Activated naive CD8-positive, alpha-beta T cell treated with anti-CD3 and anti-CD28 coated beads, Interleukin-2, amount 10 ng/mL, durations not matched to agents 7 days and 5 days (primary cell): ENCODE data around the gene FUT8. TPM values are rescaled to one million over a fixed set of nuclear protein-coding genes. Genes with fewer than 3 reads are reported as not detected.

Experiments used
- ATAC-seq: fragments of 150-1000 bp; cut with Tn5 transposase; one replicate; pipeline ENCODE4 v1.10.0; 2021; ENCODE audit warnings: low read depth, moderate library complexity
- POLR2A ChIA-PET: fragments of 350-600 bp; sonication (Branson Sonifier 250); formaldehyde crosslinking; loops from one replicate; lab custom pipeline; 2021; ENCODE audit warnings: antibody characterized with exemption; lab: Charles Lee
- DNase-seq: peaks from one replicate; pipeline ENCODE4 v3.0.0; 2021
- H3K27ac Mint-ChIP-seq: one replicate; pipeline ENCODE4 v1.8.0; 2022; ENCODE audit warnings: mild to moderate bottlenecking, mixed read lengths
- H3K27me3 Mint-ChIP-seq: one replicate; pipeline ENCODE4 v1.8.0; 2022; ENCODE audit warnings: mild to moderate bottlenecking, moderate library complexity, mixed read lengths
- H3K36me3 Mint-ChIP-seq: one replicate; pipeline ENCODE4 v1.8.0; 2021; ENCODE audit warnings: mild to moderate bottlenecking, mixed read lengths
- H3K4me1 Mint-ChIP-seq: one replicate; pipeline ENCODE4 v1.8.0; 2021; ENCODE audit warnings: mixed read lengths
- H3K4me3 Mint-ChIP-seq: one replicate; pipeline ENCODE4 v1.8.0; 2022; ENCODE audit warnings: mild to moderate bottlenecking, moderate library complexity, mixed read lengths
- H3K9me3 Mint-ChIP-seq: one replicate; pipeline ENCODE4 v1.8.0; 2021; ENCODE audit warnings: mixed read lengths
- total RNA-seq, 2 experiments: library from RNA; stranded (reverse); gene quantifications; one replicate each; pipeline ENCODE4 v1.2.3, GENCODE V29; 2021

The FUT8 gene
- total RNA-seq, 2 experiments from 2014 or later: 82.7 to 86.4 TPM

GRCh38 chr14:65560340-65561027, 148.0 kb downstream of the FUT8 start:
- Mint-ChIP-seq H3K27me3 (no peaks in the 10 kb centered on the region), H3K4me1 (peaks cover 7% of the 10 kb centered on the region), H3K4me3 (no peak overlapping the region), H3K27ac (no peak overlapping the region), H3K9me3 (peaks cover 4% of the 10 kb centered on the region), H3K36me3 (peaks cover 37% of the 10 kb centered on the region)
- DNase-seq: no peak
- POLR2A ChIA-PET: interaction anchor here (1.8 kb wide), 1 partner anchor 43 kb away, joined by 4 read pairs; no protein-coding TSS in a partner anchor
- ATAC-seq: no peak

- ATAC-seq (no peak), DNase-seq (no peak)
- Mint-ChIP-seq H3K9me3 (peaks cover 4% of the 10 kb centered on the region), H3K27ac (no peak overlapping the region), H3K4me3 (no peak overlapping the region), H3K4me1 (peaks cover 14% of the 10 kb centered on the region), H3K36me3 (peaks cover 56% of the 10 kb centered on the region), H3K27me3 (no peaks in the 10 kb centered on the region)
- POLR2A ChIA-PET: no interaction called here
Measured at GRCh38 chr14:65564370-65564769, 151.8 kb downstream of the FUT8 start.

GRCh38 chr14:65565948-65566347, 153.4 kb downstream of the FUT8 start:
- Mint-ChIP-seq H3K36me3 (peaks cover 61% of the 10 kb centered on the region), H3K9me3 (peaks cover 4% of the 10 kb centered on the region), H3K4me1 (peaks cover 14% of the 10 kb centered on the region), H3K27me3 (no peaks in the 10 kb centered on the region), H3K4me3 (no peak overlapping the region), H3K27ac (no peak overlapping the region)
- ATAC-seq: no peak
- POLR2A ChIA-PET: no interaction called here
- no peak for DNase-seq

GRCh38 chr14:65566820-65567522, 154.4 kb downstream of the FUT8 start:
- POLR2A ChIA-PET: no interaction called here
- DNase-seq: no peak
- peaks cover 61% of the 10 kb centered on the region for H3K36me3 Mint-ChIP-seq
- peaks cover 14% of the 10 kb centered on the region for H3K4me1 Mint-ChIP-seq
- no peaks in the 10 kb centered on the region for H3K27me3 Mint-ChIP-seq
- ATAC-seq: no peak
- no peak overlapping the region for H3K27ac Mint-ChIP-seq
- no peak overlapping the region for H3K4me3 Mint-ChIP-seq
- H3K9me3 Mint-ChIP-seq: peaks cover 4% of the 10 kb centered on the region

- Mint-ChIP-seq H3K4me1 (peaks cover 14% of the 10 kb centered on the region), H3K4me3 (no peak overlapping the region), H3K9me3 (peaks cover 1% of the 10 kb centered on the region), H3K27me3 (no peaks in the 10 kb centered on the region), H3K36me3 (peaks cover 52% of the 10 kb centered on the region), H3K27ac (no peak overlapping the region)
- POLR2A ChIA-PET: no interaction called here
- DNase-seq (no peak), ATAC-seq (no peak)
Measured at GRCh38 chr14:65574611-65575010, 162.1 kb downstream of the FUT8 start.

GRCh38 chr14:65575389-65575788, 162.9 kb downstream of the FUT8 start:
- POLR2A ChIA-PET: no interaction called here
- peak overlapping the region; percentile 42 for H3K27ac Mint-ChIP-seq
- H3K9me3 Mint-ChIP-seq: peaks cover 1% of the 10 kb centered on the region
- DNase-seq: no peak
- no peak for ATAC-seq
- no peaks in the 10 kb centered on the region for H3K27me3 Mint-ChIP-seq
- peaks cover 14% of the 10 kb centered on the region for H3K4me1 Mint-ChIP-seq
- peaks cover 49% of the 10 kb centered on the region for H3K36me3 Mint-ChIP-seq
- no peak overlapping the region for H3K4me3 Mint-ChIP-seq

- no peak for DNase-seq
- H3K27ac Mint-ChIP-seq: no peak overlapping the region
- peaks cover 6% of the 10 kb centered on the region for H3K4me1 Mint-ChIP-seq
- POLR2A ChIA-PET: no interaction called here
- no peak overlapping the region for H3K4me3 Mint-ChIP-seq
- no peaks in the 10 kb centered on the region for H3K9me3 Mint-ChIP-seq
- peaks cover 23% of the 10 kb centered on the region for H3K36me3 Mint-ChIP-seq
- ATAC-seq: no peak
- H3K27me3 Mint-ChIP-seq: no peaks in the 10 kb centered on the region
Measured at GRCh38 chr14:65580973-65581372, 168.4 kb downstream of the FUT8 start.

GRCh38 chr14:65581378-65581777, 168.8 kb downstream of the FUT8 start:
- no peaks in the 10 kb centered on the region for H3K9me3 Mint-ChIP-seq
- H3K36me3 Mint-ChIP-seq: peaks cover 19% of the 10 kb centered on the region
- no peak overlapping the region for H3K27ac Mint-ChIP-seq
- ATAC-seq (no peak), DNase-seq (no peak)
- no peak overlapping the region for H3K4me3 Mint-ChIP-seq
- no peaks in the 10 kb centered on the region for H3K27me3 Mint-ChIP-seq
- POLR2A ChIA-PET: no interaction called here
- H3K4me1 Mint-ChIP-seq: peaks cover 6% of the 10 kb centered on the region

GRCh38 chr14:65581799-65582198, 169.3 kb downstream of the FUT8 start:
- no peak for ATAC-seq
- no peak overlapping the region for H3K27ac Mint-ChIP-seq
- peaks cover 16% of the 10 kb centered on the region for H3K36me3 Mint-ChIP-seq
- H3K4me3 Mint-ChIP-seq: no peak overlapping the region
- no peak for DNase-seq
- POLR2A ChIA-PET: no interaction called here
- H3K27me3 Mint-ChIP-seq: no peaks in the 10 kb centered on the region
- peaks cover 6% of the 10 kb centered on the region for H3K4me1 Mint-ChIP-seq
- H3K9me3 Mint-ChIP-seq: no peaks in the 10 kb centered on the region

- Mint-ChIP-seq H3K4me1 (peaks cover 10% of the 10 kb centered on the region), H3K27me3 (no peaks in the 10 kb centered on the region), H3K36me3 (peaks cover 18% of the 10 kb centered on the region), H3K27ac (no peak overlapping the region), H3K9me3 (no peaks in the 10 kb centered on the region), H3K4me3 (no peak overlapping the region)
- POLR2A ChIA-PET: no interaction called here
- no peak for ATAC-seq
- DNase-seq: no peak
Measured at GRCh38 chr14:65585216-65585615, 172.7 kb downstream of the FUT8 start.

- DNase-seq (no peak), ATAC-seq (no peak)
- POLR2A ChIA-PET: no interaction called here
- Mint-ChIP-seq H3K9me3 (no peaks in the 10 kb centered on the region), H3K27me3 (no peaks in the 10 kb centered on the region), H3K4me1 (peaks cover 14% of the 10 kb centered on the region), H3K27ac (no peak overlapping the region), H3K36me3 (peaks cover 18% of the 10 kb centered on the region), H3K4me3 (no peak overlapping the region)
Measured at GRCh38 chr14:65588426-65589140, 176.1 kb downstream of the FUT8 start.

- Mint-ChIP-seq H3K9me3 (no peaks in the 10 kb centered on the region), H3K27ac (no peak overlapping the region), H3K27me3 (no peaks in the 10 kb centered on the region), H3K4me1 (peaks cover 4% of the 10 kb centered on the region), H3K4me3 (no peak overlapping the region), H3K36me3 (peaks cover 25% of the 10 kb centered on the region)
- POLR2A ChIA-PET: no interaction called here
- ATAC-seq (no peak), DNase-seq (no peak)
Measured at GRCh38 chr14:65594153-65594881, 181.8 kb downstream of the FUT8 start.

- DNase-seq: no peak
- peaks cover 19% of the 10 kb centered on the region for H3K36me3 Mint-ChIP-seq
- peaks cover 4% of the 10 kb centered on the region for H3K4me1 Mint-ChIP-seq
- no peaks in the 10 kb centered on the region for H3K27me3 Mint-ChIP-seq
- H3K27ac Mint-ChIP-seq: no peak overlapping the region
- H3K9me3 Mint-ChIP-seq: no peaks in the 10 kb centered on the region
- no peak for ATAC-seq
- POLR2A ChIA-PET: no interaction called here
- no peak overlapping the region for H3K4me3 Mint-ChIP-seq
Measured at GRCh38 chr14:65594882-65595237, 182.3 kb downstream of the FUT8 start.
